MM.1S (cell line): Measurements from ENCODE around the gene MARCHF9.

ENCODE experiments used
- DNase-seq: peaks from one replicate; pipeline ENCODE4 v3.0.0-alpha.2; 2015
- H2AFZ ChIP-seq: fragments of 300-600 bp; sonication (generic); 2 replicates; pipeline ENCODE4 v1.6.0; 2016; ENCODE audit warnings: antibody characterized with exemption, low read length
- H3F3A ChIP-seq: fragments of 300-600 bp; sonication (generic); 2 replicates; pipeline ENCODE4 v1.6.1; 2016; ENCODE audit warnings: mild to moderate bottlenecking, antibody characterized with exemption, low read length, moderate library complexity, mixed read lengths; ENCODE audit not compliant: insufficient read depth
- H3K27ac ChIP-seq: fragments of 300-600 bp; sonication (generic); 2 replicates; pipeline ENCODE4 v1.5.1; 2016; ENCODE audit warnings: mild to moderate bottlenecking, low read length
- H3K27me3 ChIP-seq: fragments of 300-600 bp; sonication (generic); replicated peaks from 2 replicates; pipeline ENCODE4 v1.6.0; 2016; ENCODE audit warnings: low read length; ENCODE audit not compliant: insufficient read depth
- H3K36me3 ChIP-seq: fragments of 300-600 bp; sonication (generic); replicated peaks from 2 replicates; pipeline ENCODE4 v1.6.1; 2016; ENCODE audit warnings: mild to moderate bottlenecking, low read length, mixed read lengths; ENCODE audit not compliant: insufficient read depth
- H3K4me1 ChIP-seq: fragments of 300-600 bp; sonication (generic); 2 replicates; pipeline ENCODE4 v1.6.1; 2016; ENCODE audit warnings: low read length, mixed read lengths
- H3K4me2 ChIP-seq: fragments of 300-600 bp; sonication (generic); 2 replicates; pipeline ENCODE4 v1.6.0; 2016; ENCODE audit warnings: low read depth, low read length
- H3K4me3 ChIP-seq: fragments of 300-600 bp; sonication (generic); 2 replicates; pipeline ENCODE4 v1.5.1; 2016; ENCODE audit warnings: low read length, mixed read lengths
- H3K79me2 ChIP-seq: fragments of 300-600 bp; sonication (generic); 2 replicates; pipeline ENCODE4 v1.6.1; 2016; ENCODE audit warnings: mixed run types, low read length, mixed read lengths
- H3K9ac ChIP-seq: fragments of 300-600 bp; sonication (generic); 2 replicates; pipeline ENCODE4 v1.6.1; 2016; ENCODE audit warnings: low read length, mixed read lengths
- H3K9me2 ChIP-seq: fragments of 300-600 bp; sonication (generic); replicated peaks from 2 replicates; pipeline ENCODE4 v1.6.1; 2016; ENCODE audit warnings: mild to moderate bottlenecking, low read length, mixed read lengths; ENCODE audit not compliant: insufficient read depth
- H3K9me3 ChIP-seq: fragments of 300-600 bp; sonication (generic); replicated peaks from 2 replicates; pipeline ENCODE4 v1.6.1; 2016; ENCODE audit warnings: mild to moderate bottlenecking, low read length, mixed read lengths; ENCODE audit not compliant: insufficient read depth
- H4K20me1 ChIP-seq: fragments of 300-600 bp; sonication (generic); 2 replicates; pipeline ENCODE4 v1.6.1; 2016; ENCODE audit warnings: mild to moderate bottlenecking, low read length, moderate library complexity, mixed read lengths; ENCODE audit not compliant: insufficient read depth
- CTCF ChIP-seq: fragments of 300-600 bp; sonication (generic); IDR thresholded peaks from 2 replicates; pipeline ENCODE4 v1.5.1; 2016; ENCODE audit warnings: antibody characterized with exemption, low read length, mixed read lengths
- EZH2 ChIP-seq: fragments of 300-600 bp; sonication (generic); optimal IDR thresholded peaks from 2 replicates; pipeline ENCODE3; 2017; ENCODE audit warnings: low read depth, mild to moderate bottlenecking, antibody characterized with exemption, low read length, mixed read lengths
- EZH2phosphoT487 ChIP-seq: fragments of 300-600 bp; sonication (generic); IDR thresholded peaks from 2 replicates; pipeline ENCODE4 v1.6.1; 2018; ENCODE audit warnings: antibody characterized with exemption, low read length

The MARCHF9 gene

DNA sequence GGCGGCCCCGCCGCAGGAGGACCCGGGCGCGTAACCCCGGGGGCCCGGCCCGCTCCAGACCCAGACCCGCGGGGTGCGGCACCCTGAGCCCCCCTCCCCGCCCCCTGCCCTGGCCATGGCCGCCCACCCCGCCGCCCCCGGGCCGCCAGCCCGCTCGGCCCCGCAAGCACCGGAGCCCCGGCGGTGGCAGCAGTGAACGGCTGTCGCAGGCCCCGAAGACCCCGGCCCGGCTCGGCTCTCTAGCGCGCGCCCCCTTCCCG, 221 bp downstream of the MARCHF9 start:
- H3K27ac ChIP-seq = no peak overlapping the region
- H3K9ac ChIP-seq = no peak overlapping the region

DNA sequence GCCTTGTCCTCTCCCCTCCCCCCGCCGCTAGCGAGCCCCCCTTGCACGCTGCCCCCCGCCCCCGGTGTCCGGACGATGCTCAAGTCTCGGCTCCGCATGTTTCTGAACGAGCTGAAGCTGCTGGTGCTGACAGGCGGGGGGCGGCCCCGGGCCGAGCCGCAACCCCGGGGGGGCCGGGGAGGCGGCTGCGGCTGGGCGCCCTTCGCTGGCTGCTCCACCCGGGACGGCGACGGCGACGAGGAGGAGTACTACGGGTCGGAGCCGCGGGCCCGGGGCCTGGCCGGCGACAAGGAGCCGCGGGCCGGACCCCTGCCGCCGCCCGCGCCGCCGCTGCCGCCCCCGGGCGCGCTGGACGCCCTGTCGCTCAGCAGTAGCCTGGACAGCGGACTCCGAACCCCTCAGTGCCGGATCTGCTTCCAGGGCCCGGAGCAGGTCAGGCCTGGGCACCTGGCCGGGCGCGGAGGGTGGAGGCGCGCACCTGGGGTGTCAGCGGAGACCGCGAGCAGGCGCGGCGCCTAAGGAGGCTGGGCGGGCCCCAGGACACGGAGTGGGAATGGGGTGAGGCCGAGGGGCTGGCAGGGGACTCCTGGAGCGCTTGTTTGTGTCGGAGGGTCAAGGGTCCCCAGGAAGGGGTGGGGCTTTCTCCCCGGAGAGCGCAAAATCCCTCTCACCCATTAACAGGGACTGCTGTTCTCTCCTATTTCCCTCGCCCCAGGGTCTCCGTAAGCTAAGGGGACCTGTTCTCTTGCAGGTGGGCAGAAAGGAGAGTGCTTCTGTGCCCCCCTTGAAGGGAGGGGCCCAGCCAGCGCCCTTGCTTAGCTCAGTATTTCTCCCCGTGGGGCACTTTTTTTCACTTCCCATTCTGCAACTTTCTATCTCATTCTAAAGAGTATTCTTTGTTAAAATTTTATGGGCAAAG, 810 bp downstream of the MARCHF9 start:
- Histone ChIP-seq H3K9me3 (no peaks in the 10 kb centered on the region), H3K9me2 (no peaks in the 10 kb centered on the region), H4K20me1 (no peaks in the 10 kb centered on the region), H3K36me3 (no peaks in the 10 kb centered on the region; the same call in 1 of the 2 replicates), H2AFZ (peak overlapping the region; percentile 60), H3K4me1 (peaks cover 27% of the 10 kb centered on the region), H3K27me3 (no peaks in the 10 kb centered on the region), H3K9ac (peak overlapping the region; percentile 64; the same call in 1 of the 2 replicates), H3K27ac (peak overlapping the region; percentile 65; the same call in 1 of the 2 replicates), H3K4me3 (peak overlapping the region; percentile 73), H3F3A (peaks cover 23% of the 10 kb centered on the region), H3K79me2 (peaks cover 24% of the 10 kb centered on the region), H3K4me2 (peak overlapping the region; percentile 96)
- DNase-seq = peak; percentile 38
- no peak for TF ChIP-seq CTCF
- TF ChIP-seq EZH2phosphoT487 = no peak
- TF ChIP-seq EZH2 = no peak

More for the DNA sequence above, 221 bp downstream of the MARCHF9 start:
- Histone ChIP-seq H3K79me2 (peaks cover 30% of the 10 kb centered on the region), H3K4me1 (peaks cover 31% of the 10 kb centered on the region), H3K4me2 (no peak overlapping the region), H2AFZ (no peak overlapping the region), H3K36me3 (no peaks in the 10 kb centered on the region; the same call in 1 of the 2 replicates), H4K20me1 (no peaks in the 10 kb centered on the region), H3K4me3 (peak overlapping the region; percentile 73; the same call in 1 of the 2 replicates), H3K9me3 (no peaks in the 10 kb centered on the region), H3K9me2 (no peaks in the 10 kb centered on the region), H3K27me3 (no peaks in the 10 kb centered on the region), H3F3A (peaks cover 23% of the 10 kb centered on the region)
- TF ChIP-seq EZH2phosphoT487 (no peak), EZH2 (no peak), CTCF (no peak)
- no peak for DNase-seq

- Histone ChIP-seq H3K4me1 (peaks cover 24% of the 10 kb centered on the region), H4K20me1 (no peaks in the 10 kb centered on the region), H3K27ac (peak overlapping the region; percentile 65; the same call in 1 of the 2 replicates), H3K4me2 (peak overlapping the region; percentile 96), H3K79me2 (peaks cover 14% of the 10 kb centered on the region), H3F3A (peaks cover 23% of the 10 kb centered on the region), H3K27me3 (no peaks in the 10 kb centered on the region), H3K36me3 (no peaks in the 10 kb centered on the region), H3K4me3 (peak overlapping the region; percentile 73), H3K9me2 (no peaks in the 10 kb centered on the region), H3K9me3 (no peaks in the 10 kb centered on the region), H2AFZ (peak overlapping the region; percentile 60; the same call in 1 of the 2 replicates), H3K9ac (peak overlapping the region; percentile 64; the same call in 1 of the 2 replicates)
- DNase-seq = peak; percentile 63
- TF ChIP-seq CTCF (peak; percentile 87), EZH2 (no peak)
These were observed 1.8 kb downstream of the MARCHF9 start for GRCh38 chr12:57756406-57757341.
